NCI-H2227 treated with DMSO at 0.1 percent for 48 hours (cell line): ENCODE data around the gene DCBLD2.

Experiments used
- DNase-seq: peaks from one replicate; lab custom pipeline; 2025; lab: John Stamatoyannopoulos, UW

The DCBLD2 gene

GRCh38 chr3:98796334-98796733, 105.2 kb downstream of the DCBLD2 start:
- no peak for DNase-seq

- no peak for DNase-seq
These were observed 107.5 kb downstream of the DCBLD2 start for GRCh38 chr3:98793971-98794370.

GRCh38 chr3:98791341-98792325, 109.9 kb downstream of the DCBLD2 start:
- no peak for DNase-seq

GRCh38 chr3:98788651-98789050, 112.8 kb downstream of the DCBLD2 start:
- no peak for DNase-seq

GRCh38 chr3:98787181-98787580, 114.3 kb downstream of the DCBLD2 start:
- no peak for DNase-seq

GRCh38 chr3:98786364-98787006, 115.0 kb downstream of the DCBLD2 start:
- DNase-seq = no peak

GRCh38 chr3:98784666-98785600, 116.6 kb downstream of the DCBLD2 start:
- no peak for DNase-seq

- DNase-seq = no peak
These were observed 117.5 kb downstream of the DCBLD2 start for GRCh38 chr3:98784042-98784441.

GRCh38 chr3:98782824-98783500, 118.5 kb downstream of the DCBLD2 start:
- no peak for DNase-seq

- no peak for DNase-seq
These were observed 121.2 kb downstream of the DCBLD2 start for GRCh38 chr3:98780343-98780742.

GRCh38 chr3:98779541-98780335, 121.8 kb downstream of the DCBLD2 start:
- DNase-seq = no peak

- no peak for DNase-seq
These were observed 122.6 kb downstream of the DCBLD2 start for GRCh38 chr3:98778852-98779413.

GRCh38 chr3:98778383-98778782, 123.1 kb downstream of the DCBLD2 start:
- DNase-seq = no peak

GRCh38 chr3:98777801-98778220, 123.7 kb downstream of the DCBLD2 start:
- DNase-seq = no peak

- DNase-seq = no peak
These were observed 124.2 kb downstream of the DCBLD2 start for GRCh38 chr3:98777286-98777685.

- no peak for DNase-seq
These were observed 125.4 kb downstream of the DCBLD2 start for GRCh38 chr3:98776140-98776493.

GRCh38 chr3:98775459-98776139, 125.9 kb downstream of the DCBLD2 start:
- no peak for DNase-seq

- DNase-seq = no peak
These were observed 129.5 kb downstream of the DCBLD2 start for GRCh38 chr3:98772022-98772421.

GRCh38 chr3:98770261-98771039, 131.0 kb downstream of the DCBLD2 start:
- DNase-seq = no peak
